Measurements from ENCODE around the gene IMMP2L.
"Not testable (repeated sequence)": the region's sequence is repeated elsewhere in the genome, so short reads cannot be mapped to it uniquely, and the experiment has no call there.

Gene IMMP2L

DNA sequence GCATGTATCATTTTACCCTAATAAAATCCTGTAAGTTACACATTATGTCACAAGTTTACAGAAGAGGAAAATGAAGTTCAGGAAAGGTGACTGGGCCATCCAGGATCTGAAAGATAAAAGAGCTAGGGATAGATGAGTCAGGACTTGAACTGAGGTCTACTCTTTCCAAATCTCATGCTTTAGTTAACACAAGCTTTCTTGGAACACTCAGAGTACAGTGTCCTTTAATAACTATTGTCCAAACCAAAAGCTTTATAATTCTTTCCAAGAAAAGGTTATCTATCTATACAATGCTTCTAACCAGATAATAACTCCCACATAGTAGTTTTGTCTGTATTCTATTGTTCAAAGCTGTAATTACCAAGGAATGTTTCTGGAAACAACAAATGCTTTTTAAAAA is 306.7 kb downstream of the IMMP2L start:
- DNase-seq, result no peak

DNA sequence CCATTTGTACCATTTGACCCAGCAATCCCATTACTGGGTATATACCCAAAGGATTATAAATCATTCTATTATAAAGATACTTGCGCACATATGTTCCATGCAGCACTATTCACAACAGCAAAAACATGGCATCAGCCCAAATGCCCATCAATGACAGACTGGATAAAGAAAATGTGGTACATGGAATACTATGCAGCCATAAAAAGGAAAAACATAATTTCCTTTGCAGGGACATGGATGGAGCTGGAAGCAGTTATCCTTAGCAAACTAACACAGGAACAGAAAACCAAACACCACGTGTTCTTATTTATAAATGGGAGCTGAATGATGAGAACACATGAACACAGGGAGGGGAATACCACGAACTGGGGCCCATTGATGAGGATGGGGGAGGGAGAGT is 310.9 kb downstream of the IMMP2L start:
- not testable (repeated sequence) for DNase-seq

DNA sequence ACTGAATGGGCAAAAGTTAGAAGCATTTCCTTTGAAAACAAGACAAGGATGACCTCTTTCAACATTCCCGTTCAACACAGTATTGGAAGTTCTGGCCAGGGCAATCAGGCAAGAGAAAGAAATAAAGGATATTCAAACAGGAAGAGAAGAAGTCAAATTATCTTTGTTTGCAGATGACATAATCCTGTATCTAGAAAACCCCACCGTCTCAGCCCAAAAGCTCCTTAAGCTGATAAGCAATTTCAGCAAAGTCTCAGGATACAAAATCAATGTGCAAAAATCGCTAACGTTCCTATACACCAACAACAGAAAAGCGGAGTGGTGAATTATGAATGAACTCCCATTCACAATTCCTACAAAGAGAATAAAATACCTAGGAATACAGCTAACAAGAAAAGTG is 312.5 kb downstream of the IMMP2L start:
- DNase-seq, result not testable (repeated sequence)

GRCh38 chr7:111242141-111242755 is 320.0 kb downstream of the IMMP2L start:
- no peak for DNase-seq

DNA sequence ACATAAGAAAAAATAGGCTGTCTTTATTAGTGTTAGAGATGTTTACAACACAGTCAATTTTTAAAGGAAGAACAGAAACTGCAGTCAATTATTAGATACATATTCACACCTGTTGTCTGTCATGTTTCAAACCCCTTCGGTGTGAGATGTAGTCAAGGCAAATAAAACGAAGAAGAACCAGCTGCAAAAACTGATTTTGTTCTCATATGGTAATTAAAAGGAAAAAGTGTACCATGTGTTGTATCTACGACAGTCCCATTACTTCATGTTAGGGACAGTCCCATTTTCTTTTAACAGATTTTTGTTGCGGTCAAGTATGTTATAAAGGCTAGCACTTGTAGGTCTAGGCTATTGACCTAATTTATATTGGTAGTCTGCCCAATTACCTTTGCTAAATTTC is 321.9 kb downstream of the IMMP2L start:
- DNase-seq, result no peak

GRCh38 chr7:111239437-111239836 is 322.9 kb downstream of the IMMP2L start:
- no peak for DNase-seq

- no peak for DNase-seq
These were observed 323.4 kb downstream of the IMMP2L start for GRCh38 chr7:111238886-111239285.

- DNase-seq, result no peak
These were observed 326.6 kb downstream of the IMMP2L start for GRCh38 chr7:111235709-111236108.

DNA sequence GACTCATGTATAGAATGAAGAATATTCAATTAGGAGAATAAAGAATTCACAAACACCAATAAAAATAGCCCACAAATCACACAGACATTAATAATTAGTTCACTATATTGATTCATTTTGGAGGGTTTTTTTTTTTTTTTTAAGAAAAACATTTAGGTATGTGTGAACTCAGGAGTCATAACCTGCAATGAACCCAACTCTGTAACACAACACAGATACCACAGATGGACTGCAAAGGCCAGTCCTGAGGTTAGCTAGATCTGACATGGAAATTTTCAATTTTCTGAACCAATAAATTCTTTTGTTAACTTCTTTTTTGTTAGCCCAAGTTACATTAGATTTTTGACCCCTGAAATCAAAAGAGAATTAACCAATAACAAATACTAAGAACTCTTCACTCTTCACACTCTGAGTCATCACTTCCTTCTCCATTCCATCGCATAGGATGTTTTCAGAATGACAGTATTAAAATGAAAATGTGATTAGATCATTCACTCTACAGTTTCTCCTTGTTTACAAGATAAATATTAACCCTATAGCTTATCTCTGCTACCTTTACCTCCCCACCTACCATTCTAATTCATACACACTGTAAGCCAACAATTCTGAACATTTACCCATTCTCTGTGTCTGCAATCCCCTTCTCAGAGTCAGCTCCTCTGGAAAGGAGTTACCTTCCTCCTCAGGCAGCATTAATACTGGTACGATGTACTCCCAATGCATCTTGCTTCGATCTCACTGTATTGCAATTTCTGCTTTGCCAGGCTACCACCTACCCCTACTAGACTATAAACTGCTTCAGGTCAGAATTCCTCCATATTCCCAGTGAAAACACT is 329.8 kb downstream of the IMMP2L start:
- no peak for DNase-seq

DNA sequence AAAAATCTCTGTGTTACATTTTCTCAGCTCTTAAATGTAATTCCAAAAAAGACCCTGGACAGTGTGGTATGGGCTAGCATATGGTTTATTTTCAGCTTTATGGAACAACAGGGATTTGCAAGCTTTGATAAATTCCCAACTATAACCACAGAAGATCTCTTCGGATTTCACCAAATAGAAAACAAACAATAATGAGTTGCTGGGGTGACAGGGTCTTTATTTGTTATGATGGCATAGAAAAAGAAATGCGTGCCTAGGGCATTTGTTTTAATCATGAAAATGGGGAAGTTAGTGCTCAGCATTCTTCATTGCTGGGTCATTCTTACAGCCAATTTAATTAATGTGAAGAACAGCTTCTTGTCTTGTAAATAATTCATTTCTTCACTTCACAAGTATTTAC is 332.4 kb downstream of the IMMP2L start:
- no peak for DNase-seq

DNA sequence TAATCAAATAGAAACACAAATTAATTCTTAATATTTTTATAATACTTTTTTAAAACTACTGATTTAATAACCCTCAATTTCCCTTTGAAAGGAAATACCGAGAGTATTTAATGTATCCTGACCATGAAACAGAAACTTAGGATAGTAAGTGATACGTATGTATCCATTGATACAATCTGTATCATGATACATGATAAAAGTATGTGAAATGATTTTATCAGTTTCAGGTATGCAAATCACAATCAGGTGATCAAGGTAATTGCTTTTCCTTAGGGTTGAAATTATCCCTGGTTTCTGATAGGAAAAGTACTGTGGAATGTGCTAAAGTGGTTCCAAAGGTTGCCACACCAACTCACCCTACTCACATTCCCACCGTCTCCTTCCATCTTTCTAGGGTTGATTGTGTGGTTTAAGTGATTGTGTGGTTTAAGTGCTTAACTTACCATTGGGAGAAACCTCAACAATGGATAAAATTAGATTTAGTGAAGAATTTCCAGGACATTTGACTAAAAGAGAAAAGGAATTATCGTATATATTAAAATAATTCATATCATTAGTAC is 333.0 kb downstream of the IMMP2L start:
- no peak for DNase-seq

DNA sequence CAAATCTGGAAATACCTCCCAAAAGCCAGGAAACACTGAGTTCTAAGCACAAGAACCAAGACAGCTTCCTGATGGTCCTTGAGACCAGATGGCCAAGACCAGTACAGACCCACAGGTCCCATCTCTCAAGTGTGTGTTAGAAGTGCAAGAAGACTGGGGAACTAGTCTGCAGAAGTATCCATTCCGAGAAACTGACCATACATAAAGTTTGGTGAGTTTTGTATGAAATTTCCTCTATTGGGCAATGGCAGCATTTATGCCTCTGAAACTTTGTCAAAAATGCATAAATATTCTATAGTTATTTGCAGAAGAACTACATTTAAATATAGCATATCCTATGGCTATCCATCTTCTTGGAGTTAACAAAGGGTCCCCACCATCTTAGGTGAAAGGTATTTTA is 333.9 kb downstream of the IMMP2L start:
- DNase-seq, result no peak

DNA sequence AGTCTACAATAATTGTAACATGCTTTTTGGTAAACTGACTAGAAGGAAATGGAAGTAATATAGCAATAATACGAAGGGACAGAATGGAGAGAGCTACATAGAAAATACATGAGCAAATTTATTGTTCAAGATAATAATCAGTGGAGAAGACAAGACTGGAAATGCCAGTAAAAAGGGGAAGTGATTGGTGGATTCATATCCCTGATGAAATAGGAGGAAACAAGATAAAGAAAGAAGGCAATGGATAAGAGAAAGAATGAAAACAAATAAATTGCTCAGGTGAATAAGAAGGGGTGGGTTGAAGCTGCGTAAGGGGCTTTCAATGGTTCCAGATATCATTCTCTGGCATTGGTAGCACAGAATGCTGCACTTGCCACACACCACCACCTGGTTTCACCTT is 335.5 kb downstream of the IMMP2L start:
- no peak for DNase-seq

DNA sequence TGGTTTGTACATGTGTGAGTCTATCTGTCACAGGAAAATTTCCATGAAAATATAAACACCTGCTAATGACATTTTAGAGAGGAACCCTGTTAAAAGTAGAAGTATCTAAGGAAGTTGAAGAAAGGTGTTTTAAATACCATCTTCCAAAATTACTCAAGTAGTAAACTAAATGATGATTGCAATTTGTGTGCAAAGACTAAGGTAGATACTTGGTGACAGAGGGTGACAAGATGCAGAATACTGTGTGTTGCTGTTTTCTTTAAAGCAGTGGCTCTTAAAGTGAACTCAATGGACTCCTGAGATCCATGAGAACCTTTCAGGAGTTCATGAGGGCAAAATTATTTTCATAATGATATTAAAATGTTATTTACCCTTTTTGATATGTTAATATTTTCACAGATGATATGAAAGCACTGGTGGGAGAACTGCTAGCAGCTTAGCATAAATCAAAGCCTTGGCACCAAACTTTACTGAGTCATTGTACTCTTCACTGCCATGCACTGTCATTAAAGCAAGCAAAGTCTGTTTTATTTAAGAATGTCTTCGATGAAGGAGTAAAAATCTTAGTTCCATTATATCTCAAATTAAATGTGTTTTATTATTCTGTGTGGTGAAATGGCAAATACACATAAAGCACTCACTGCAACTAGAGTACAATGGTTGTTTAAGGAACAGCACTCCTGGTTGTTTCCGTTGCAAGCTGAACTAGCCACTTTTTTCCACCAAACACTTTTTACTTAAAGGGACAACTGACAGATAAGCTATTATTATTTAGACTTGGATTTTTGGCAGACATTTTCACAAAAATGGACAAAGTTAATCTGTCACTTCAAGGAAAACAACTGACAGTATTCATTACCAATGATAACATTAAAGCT is 337.7 kb downstream of the IMMP2L start:
- no peak for DNase-seq

DNA sequence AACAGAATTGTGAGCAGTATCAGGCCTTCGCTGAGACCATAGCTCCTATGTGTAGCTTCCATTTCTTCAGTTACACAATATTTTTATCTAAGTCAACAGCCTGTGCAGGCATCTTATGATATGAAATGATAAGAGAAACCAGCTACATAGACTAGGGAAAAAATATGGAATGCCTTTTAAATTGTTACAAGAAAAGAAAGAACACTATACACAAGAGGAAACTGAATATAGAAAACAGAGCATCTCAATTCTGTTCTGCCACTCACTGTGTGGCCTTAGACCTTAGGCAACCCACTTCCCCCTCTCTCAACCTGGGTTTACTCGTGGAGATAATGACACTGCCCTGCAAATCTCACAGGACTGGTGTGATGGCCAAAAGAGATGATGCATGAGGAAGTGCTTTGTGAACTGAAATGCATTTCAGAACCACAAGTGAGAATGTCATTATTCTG is 338.5 kb downstream of the IMMP2L start:
- no peak for DNase-seq

- no peak for DNase-seq
These were observed 346.7 kb downstream of the IMMP2L start for GRCh38 chr7:111215550-111215949.

DNA sequence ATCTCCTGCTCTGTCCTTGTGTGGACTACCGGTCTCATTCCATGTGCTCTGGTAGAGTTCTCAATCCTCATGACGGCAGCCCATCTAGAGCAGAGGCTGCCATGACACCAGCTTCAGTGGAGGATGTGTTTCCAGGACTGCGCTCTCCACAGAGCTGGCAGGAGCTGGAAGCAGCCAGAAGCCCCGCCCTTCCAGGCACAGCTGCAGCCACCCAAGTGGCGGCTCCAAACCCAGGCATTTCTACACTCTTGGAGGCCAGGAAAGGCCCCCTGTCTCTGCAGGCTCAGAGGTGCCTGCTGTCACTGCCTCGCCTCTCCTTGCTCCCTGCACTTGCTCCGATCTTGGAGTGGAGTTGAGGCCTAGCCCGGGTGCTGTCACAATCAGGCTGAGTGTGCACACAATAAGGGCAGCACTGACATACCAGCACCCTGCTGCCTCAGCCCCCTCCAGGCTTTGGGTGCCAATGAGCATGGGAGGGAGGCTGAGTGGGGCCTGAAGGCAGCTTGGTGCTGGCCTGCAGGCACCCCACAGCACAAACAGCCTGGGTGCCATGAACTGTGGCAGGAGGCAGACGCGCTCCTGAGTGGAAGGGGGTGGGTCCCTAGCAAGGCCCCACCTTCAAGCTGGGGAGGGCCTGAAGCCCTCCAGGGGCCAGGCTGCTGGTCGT is 349.3 kb downstream of the IMMP2L start:
- DNase-seq, result no peak

GRCh38 chr7:111210996-111211395 is 351.3 kb downstream of the IMMP2L start:
- DNase-seq, result no peak

DNA sequence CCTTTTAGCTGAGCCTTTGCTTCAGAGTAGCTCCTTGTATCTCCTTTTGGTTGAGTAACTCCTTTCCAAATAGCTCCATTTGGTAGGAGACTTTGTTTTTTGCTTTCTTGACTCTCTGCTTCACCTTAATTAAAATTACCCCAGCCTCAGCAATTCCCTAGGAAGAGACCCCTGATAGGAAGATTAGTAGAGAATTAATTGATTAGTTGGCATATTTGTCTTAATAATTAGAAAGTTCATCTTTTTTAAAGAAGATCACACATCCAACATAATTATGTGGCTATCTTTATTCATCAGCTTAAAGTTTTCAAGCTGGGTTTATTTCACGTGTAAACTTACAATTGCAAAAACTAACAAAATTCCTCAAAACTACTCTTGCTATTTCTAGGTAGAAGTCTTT is 352.2 kb downstream of the IMMP2L start:
- no peak for DNase-seq

DNA sequence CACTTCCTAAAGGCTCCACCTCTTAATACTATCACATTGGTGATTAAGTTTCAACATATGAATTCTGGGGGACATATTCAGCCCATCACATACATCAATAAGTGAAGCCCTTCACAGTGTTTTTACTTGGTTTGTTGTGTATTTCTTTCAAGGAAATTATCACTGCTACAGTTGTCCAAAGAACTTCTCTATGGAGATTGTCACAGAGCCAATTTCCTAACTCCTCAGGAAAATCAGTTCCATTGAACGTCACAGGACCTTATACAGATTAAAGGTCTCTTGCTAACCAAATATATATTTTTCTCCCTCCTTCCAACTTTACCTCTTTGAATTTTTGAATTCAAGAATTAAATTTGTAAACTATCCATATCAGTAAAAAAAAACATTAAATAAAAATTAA is 357.0 kb downstream of the IMMP2L start:
- no peak for DNase-seq

- DNase-seq, result no peak
These were observed 360.0 kb downstream of the IMMP2L start for GRCh38 chr7:111202321-111202720.

DNA sequence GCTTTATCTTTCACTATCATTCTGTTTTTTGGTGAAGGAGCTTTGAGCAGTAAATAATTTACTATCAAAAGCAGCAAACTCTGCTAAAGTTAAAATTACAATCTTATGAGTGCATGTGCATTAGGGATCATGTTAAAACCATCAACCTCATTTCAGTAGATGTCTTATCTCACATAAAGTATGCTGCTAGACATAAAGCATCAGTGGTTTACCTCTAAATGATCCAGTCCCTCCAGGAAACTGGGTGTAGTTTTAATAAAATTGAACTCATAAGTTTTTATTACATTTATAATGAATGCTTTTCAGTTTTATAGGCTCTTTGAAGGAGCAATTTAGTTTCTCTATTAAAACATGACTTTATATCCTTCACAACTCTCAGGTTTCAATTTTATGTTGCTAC is 362.6 kb downstream of the IMMP2L start:
- DNase-seq, result no peak

DNA sequence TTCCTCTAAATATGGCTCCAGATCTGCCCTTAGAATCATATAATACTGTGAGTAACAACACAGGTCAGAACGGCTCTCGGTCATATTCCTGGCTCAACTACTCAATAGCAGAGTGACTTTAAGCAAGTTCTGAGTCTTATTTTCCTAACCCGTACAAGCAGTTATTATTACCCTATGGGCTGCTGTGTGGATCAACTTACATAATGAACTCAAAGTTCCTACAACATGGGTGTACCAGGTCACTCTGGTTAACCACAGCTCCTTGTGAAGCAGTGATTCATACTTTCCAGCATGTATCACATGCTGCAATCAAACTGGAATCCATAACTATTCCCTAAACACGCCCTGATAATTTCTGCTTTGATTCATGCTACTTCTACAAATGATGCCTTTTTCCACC is 364.0 kb downstream of the IMMP2L start:
- DNase-seq, result no peak
